Activated CD4-positive, alpha-beta T cell treated with anti-CD3 and anti-CD28 coated beads, Interleukin-2, Interleukin-4, amounts not matched to agents 100 ng/mL and 50 ng/mL, durations not matched to agents 16 hours and 8 hours (primary cell): ENCODE results near the gene INAVA.
A peak's percentile ranks its signal among the peaks of the same experiment; 100 is the strongest.
"Not testable (repeated sequence)": the region's sequence is repeated elsewhere in the genome, so short reads cannot be mapped to it uniquely, and the experiment has no call there.

ENCODE experiments used
- DNase-seq: peaks from one replicate; pipeline ENCODE4 v3.0.0-alpha.2; 2020; ENCODE audit warnings: low spot score

Gene INAVA

GRCh38 chr1:200921571-200922110, 26.9 kb downstream of the INAVA start:
- no peak for DNase-seq

- no peak for DNase-seq
These were observed 27.7 kb downstream of the INAVA start for GRCh38 chr1:200922406-200922805.

- no peak for DNase-seq
These were observed 28.9 kb downstream of the INAVA start for GRCh38 chr1:200923601-200924000.

- DNase-seq, result peak; percentile 57
These were observed 31.1 kb downstream of the INAVA start for GRCh38 chr1:200925831-200926230.

- DNase-seq, result no peak
These were observed 35.0 kb downstream of the INAVA start for GRCh38 chr1:200929530-200930278.

- DNase-seq, result not testable (repeated sequence)
These were observed 35.6 kb downstream of the INAVA start for GRCh38 chr1:200930285-200930684.

- DNase-seq, result no peak
These were observed 37.1 kb downstream of the INAVA start for GRCh38 chr1:200931776-200932175.

- DNase-seq, result no peak
These were observed 40.1 kb downstream of the INAVA start for GRCh38 chr1:200934676-200935245.

- DNase-seq, result not testable (repeated sequence)
These were observed 40.7 kb downstream of the INAVA start for GRCh38 chr1:200935286-200935962.

GRCh38 chr1:200938955-200939354, 44.3 kb downstream of the INAVA start:
- peak; percentile 21 for DNase-seq

- no peak for DNase-seq
These were observed 50.4 kb downstream of the INAVA start for GRCh38 chr1:200945111-200945510.

- DNase-seq, result no peak
These were observed 52.4 kb downstream of the INAVA start for GRCh38 chr1:200947059-200947566.

GRCh38 chr1:200949626-200950025, 54.9 kb downstream of the INAVA start:
- no peak for DNase-seq

- no peak for DNase-seq
These were observed 56.3 kb downstream of the INAVA start for GRCh38 chr1:200951016-200951415.

- DNase-seq, result no peak
These were observed 59.7 kb downstream of the INAVA start for GRCh38 chr1:200954434-200954833.

GRCh38 chr1:200958597-200958996, 63.9 kb downstream of the INAVA start:
- no peak for DNase-seq

- no peak for DNase-seq
These were observed 64.8 kb downstream of the INAVA start for GRCh38 chr1:200959411-200959921.

GRCh38 chr1:200960236-200960947, 65.7 kb downstream of the INAVA start:
- no peak for DNase-seq

GRCh38 chr1:200960948-200961340, 66.2 kb downstream of the INAVA start:
- no peak for DNase-seq

- DNase-seq, result not testable (repeated sequence)
These were observed 67.5 kb downstream of the INAVA start for GRCh38 chr1:200962151-200962550.

- no peak for DNase-seq
These were observed 67.9 kb downstream of the INAVA start for GRCh38 chr1:200962631-200963030.

- DNase-seq, result no peak
These were observed 68.4 kb downstream of the INAVA start for GRCh38 chr1:200963076-200963475.
